Astrocyte (in vitro differentiated cells and primary cell): Measurements from ENCODE around the gene AGAP9.
"Not testable (repeated sequence)": the region's sequence is repeated elsewhere in the genome, so short reads cannot be mapped to it uniquely, and the experiment has no call there.

Experiments used
- EZH2 ChIP-seq: IDR thresholded peaks from 2 replicates; pipeline ENCODE4 v1.6.1; 2012; ENCODE audit warnings: mild to moderate bottlenecking, low read length, inconsistent platforms; ENCODE audit not compliant: insufficient read depth
- TF ChIP-seq, protein P1 (sequence below): IDR thresholded peaks from 2 replicates; pipeline ENCODE4 v1.5.1; 2011; ENCODE audit warnings: low read depth, mild to moderate bottlenecking, inconsistent platforms, low read length, moderate library complexity; ENCODE audit not compliant: insufficient read depth

DNA sequence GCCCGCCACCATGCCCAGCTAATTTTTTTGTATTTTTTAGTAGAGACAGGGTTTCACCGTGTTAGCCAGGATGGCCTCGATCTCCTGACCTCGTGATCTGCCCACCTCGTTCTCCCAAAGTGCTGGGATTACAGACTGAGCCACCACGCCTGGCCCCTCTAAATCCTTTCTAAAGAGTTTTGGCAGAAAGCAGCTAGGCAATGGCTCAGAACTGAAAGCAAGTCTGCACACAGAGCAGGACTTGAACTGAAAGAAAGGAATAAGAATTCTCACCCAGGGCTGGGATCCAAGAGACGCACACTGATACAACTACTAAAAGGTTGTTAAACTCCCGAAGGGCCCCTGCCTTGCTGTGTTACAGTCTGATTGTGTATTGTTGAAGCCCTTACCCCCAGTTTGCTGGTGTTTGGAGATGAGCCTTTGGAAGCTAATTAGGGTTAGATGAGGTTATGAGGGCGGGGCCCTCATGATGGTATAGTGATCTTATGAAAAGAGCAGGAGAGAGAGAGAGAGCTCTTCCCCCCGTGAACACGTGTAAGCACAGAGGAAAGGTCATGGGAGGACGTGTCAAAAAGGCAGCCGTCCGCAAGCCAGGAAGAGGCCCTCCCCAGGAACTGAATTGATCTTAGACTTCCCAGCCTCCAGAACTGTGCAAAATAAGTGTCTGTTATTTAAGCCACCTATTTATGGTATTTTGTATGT, 58.1 kb downstream of the AGAP9 start:
- TF ChIP-seq, protein P1, sequence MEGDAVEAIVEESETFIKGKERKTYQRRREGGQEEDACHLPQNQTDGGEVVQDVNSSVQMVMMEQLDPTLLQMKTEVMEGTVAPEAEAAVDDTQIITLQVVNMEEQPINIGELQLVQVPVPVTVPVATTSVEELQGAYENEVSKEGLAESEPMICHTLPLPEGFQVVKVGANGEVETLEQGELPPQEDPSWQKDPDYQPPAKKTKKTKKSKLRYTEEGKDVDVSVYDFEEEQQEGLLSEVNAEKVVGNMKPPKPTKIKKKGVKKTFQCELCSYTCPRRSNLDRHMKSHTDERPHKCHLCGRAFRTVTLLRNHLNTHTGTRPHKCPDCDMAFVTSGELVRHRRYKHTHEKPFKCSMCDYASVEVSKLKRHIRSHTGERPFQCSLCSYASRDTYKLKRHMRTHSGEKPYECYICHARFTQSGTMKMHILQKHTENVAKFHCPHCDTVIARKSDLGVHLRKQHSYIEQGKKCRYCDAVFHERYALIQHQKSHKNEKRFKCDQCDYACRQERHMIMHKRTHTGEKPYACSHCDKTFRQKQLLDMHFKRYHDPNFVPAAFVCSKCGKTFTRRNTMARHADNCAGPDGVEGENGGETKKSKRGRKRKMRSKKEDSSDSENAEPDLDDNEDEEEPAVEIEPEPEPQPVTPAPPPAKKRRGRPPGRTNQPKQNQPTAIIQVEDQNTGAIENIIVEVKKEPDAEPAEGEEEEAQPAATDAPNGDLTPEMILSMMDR: not testable (repeated sequence)
- TF ChIP-seq EZH2: not testable (repeated sequence)
